SIG-M5 (cell line): ENCODE data around the gene APOL4.
"Not testable (repeated sequence)": the region's sequence is repeated elsewhere in the genome, so short reads cannot be mapped to it uniquely, and the experiment has no call there.

Source experiments
- DNase-seq: peaks from one replicate; lab custom pipeline; 2025; lab: John Stamatoyannopoulos, UW

Gene APOL4, protein sequence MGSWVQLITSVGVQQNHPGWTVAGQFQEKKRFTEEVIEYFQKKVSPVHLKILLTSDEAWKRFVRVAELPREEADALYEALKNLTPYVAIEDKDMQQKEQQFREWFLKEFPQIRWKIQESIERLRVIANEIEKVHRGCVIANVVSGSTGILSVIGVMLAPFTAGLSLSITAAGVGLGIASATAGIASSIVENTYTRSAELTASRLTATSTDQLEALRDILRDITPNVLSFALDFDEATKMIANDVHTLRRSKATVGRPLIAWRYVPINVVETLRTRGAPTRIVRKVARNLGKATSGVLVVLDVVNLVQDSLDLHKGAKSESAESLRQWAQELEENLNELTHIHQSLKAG

GRCh38 chr22:36201630-36202319 is at the start of gene APOL4:
Gene APOL4, minus strand, starts transcription at chr22:36201809. Its CDS starts 75 bp downstream, at chr22:36201734.
- DNase-seq, result no peak

- DNase-seq, result not testable (repeated sequence)
These were observed 48.8 kb upstream of the APOL4 start for GRCh38 chr22:36250292-36250960.

DNA sequence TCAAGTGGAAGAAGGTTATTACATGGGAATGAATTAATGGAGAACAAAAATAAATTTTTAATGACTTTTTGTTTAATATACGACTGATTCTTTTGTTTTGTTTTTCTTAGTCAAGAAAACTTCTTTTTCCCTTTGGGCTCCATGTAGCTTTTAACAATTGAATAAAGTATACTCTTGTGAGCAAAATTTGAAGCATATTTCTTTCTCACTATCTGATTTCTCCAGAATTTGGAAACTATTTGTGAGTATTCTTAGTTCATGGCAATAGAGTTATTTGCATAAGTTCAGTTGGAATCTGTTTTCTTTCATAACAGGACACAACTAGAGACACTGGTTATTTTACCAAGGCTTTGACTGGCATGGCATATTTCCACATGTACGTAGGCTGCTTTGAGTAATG is 47.6 kb upstream of the APOL4 start:
- DNase-seq, result no peak

GRCh38 chr22:36247955-36248354 is 46.3 kb upstream of the APOL4 start:
- DNase-seq, result no peak

DNA sequence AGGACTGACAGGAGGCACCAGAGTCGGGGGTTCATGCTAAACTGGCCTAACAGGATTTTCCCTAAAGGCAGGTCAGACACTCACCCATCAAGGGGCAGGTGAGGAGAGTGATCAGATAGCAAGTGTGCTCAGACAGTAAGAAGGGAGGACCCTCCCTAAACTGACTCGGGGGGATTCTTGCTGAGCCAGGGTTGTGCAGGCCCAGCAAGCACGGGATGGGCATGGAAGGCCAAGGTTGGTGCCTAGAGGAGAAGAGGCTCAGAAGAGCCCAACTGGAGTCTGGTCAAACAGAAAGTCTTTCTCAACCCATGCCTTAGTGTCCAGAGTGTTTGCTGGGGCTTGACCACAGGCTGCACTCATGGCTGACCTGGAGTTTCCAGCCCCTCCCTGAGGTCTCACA is 45.1 kb upstream of the APOL4 start:
- DNase-seq, result no peak

DNA sequence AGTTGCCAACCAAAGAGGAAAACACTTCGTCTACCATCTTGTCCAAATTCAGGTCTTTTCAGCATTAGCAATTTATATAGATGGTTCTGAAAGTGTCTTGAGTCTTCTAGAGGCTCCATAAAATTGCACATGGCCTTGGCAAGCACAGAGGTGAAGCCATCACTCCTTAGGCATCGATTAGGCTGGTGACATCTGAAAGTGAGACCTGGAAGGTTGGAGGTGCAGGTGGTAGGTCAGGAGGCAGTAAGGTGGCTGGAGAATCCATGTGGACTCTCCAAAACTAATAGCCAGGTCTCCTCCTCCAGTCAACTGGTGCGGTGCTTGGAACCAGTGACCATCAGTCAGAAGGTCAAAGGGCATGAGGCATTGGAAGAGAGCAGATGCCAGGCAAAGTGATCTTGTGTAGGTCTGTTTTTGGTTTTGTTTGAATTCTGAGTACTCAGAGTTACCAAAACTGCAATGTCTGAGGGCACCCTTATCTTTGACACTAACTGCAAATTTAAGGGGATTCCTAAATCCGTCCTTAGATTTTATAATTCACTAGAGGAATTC is 44.3 kb upstream of the APOL4 start:
- no peak for DNase-seq

DNA sequence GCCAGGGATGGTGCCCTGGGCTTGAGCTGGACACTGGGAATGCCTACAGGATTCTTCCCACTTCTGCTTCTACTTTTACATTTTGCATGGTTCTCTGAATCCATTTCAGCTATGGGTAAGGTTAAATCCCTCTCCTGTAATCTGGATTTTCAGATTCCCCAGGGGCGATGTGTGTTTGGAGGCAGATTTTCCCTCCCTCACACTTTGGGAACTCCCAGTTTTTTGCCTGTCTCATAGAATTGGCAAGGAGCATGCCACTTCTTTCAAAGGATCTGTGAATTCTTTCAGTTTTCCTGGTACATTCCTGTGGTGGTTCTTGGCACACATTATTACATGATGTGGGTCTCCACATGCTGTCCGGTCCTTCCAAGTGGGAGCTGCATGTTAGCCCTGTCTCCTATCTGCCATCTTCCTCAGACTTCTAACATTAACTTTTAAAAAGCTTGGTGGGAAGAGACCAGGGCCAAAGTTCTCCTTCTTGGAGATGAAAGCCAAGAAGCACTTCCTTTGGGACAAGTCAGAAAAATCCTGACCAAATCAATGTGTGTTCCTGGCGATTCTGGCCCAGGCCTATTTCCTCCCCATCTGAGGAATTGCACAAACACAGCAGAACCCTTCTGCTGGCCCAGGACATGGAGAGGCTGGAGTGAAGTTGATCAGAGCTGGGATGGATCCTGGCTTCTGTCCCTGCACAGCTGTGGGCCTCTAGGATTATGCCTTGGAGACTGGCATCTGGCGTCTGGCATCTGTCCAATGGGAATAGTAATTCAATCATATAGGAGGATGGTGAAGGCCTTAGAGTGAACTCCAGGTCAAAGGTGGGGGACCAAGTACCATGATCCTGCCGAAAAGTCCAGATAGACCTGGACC is 43.1 kb upstream of the APOL4 start:
- DNase-seq, result no peak

GRCh38 chr22:36243986-36244385 is 42.4 kb upstream of the APOL4 start:
- no peak for DNase-seq

- DNase-seq, result no peak
These were observed 38.0 kb upstream of the APOL4 start, which contains the start of gene APOL2 for GRCh38 chr22:36239401-36240171. Gene APOL2, minus strand, starts transcription at chr22:36239527. Its CDS starts 6,365 bp downstream, at chr22:36233162.

- DNase-seq, result no peak
These were observed 37.5 kb upstream of the APOL4 start for GRCh38 chr22:36239150-36239400.

DNA sequence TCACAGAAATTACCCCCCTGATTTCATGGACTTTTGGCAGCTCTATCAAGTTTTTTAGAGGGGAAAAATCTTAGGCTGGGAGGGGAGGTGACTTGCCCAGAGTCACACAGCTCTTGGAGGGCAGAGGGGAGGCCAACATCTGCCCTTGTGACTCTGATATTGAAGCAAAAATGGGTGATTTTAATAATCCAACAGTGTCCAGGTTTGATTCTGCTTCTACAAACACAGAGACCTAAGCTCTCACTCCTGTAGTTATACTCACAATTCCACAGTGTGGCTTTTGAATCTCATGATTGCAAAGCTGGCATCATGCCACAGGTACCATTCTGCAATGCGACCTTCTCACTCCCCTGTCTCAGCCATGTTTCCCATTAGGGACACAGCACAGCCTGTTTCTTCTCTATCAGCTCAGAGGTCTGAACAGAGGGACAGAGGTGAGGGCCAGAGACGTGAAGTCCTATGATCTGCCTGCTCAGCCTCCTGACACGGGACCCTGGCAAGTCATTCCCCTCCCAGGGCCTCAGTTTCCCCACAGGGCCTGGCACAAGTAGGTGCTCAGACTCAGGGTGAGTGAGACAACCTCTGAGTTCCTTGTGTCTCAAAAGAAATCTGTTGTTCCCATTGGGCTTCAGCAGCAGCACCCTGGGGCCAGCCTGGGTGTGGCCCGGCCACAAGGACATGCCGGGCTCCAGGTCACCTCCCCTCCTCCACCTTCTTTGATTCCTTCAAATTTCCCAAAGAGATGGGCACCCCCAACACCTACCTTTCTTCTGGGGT is 37.0 kb upstream of the APOL4 start:
- no peak for DNase-seq

DNA sequence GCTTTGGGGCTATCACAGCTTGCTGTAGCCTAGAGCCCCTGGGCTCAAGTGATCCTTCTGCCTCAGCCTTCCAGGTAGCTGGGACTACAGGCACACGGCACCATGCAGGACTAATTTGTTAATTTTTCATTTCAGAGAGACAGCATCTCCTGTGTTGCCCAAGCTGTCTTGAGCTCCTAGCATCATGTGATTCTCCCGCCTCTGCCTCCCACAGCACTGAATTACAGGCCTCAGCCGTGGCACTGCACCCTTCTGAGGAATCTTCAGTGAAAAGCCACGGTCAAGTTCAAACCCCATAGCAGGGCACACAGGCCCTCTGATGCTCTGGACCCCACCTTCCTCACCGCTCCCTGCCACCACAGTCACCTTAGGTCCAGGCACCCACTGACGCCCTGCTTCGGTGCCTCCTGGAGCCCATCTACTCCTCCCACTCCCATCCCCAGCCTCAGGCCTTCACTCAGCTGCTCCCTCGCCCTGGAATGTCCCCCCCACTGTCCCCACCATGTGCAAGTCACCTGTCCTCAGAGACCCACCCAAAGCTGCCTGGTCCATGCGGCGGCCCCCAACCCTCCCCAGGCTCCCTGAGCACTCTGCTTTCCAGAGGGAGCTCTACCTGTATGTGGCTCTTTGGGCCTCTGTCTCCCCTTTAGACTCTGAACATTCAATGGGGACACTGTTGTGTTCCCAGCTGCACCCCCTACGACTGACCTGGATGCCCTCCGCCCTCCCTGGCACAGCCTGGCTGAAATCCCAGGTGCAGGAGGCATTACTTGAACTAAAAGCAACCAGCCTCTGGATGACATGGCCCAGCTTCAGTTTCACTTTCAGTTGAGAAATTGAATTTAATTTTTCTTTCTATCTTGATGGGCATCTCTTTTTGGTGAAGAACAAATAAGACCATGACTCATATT is 36.1 kb upstream of the APOL4 start:
- DNase-seq, result no peak

GRCh38 chr22:36236388-36237319 is 35.0 kb upstream of the APOL4 start:
- DNase-seq, result no peak

- no peak for DNase-seq
These were observed 34.0 kb upstream of the APOL4 start for GRCh38 chr22:36235585-36235984.

- no peak for DNase-seq
These were observed 33.3 kb upstream of the APOL4 start for GRCh38 chr22:36234919-36235318.

DNA sequence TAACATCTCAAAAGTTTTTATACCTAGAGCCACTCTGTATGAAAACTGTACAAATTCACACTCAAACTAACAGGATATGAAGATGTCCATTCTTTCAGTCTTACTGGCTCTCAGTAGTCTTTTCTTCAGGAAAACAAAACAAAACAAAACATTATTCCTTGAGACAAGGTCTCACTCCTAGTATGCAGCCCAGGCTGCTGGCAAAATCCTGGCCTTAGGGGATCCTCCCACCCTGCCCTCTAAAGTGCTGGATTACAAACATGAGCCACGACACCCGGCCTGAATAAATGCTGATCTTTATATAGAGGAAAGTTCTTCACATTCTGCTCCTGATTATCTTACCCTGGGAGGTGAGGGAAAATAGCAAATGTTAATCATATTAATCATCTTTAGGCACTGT is 32.6 kb upstream of the APOL4 start:
- DNase-seq, result no peak

- no peak for DNase-seq
These were observed 32.2 kb upstream of the APOL4 start for GRCh38 chr22:36233796-36234195.

- DNase-seq, result no peak
These were observed 31.2 kb upstream of the APOL4 start for GRCh38 chr22:36232715-36233401.
